CD4-positive, alpha-beta T cell treated with Interleukin-4 for 1 hour (primary cell): ENCODE data around the gene CARHSP1.
"Not testable (repeated sequence)": the region's sequence is repeated elsewhere in the genome, so short reads cannot be mapped to it uniquely, and the experiment has no call there.

Source experiments
- DNase-seq, 2 donors: peaks; one replicate each; pipeline ENCODE4 v3.0.0-alpha.2; 2020 to 2022

The CARHSP1 gene

DNA sequence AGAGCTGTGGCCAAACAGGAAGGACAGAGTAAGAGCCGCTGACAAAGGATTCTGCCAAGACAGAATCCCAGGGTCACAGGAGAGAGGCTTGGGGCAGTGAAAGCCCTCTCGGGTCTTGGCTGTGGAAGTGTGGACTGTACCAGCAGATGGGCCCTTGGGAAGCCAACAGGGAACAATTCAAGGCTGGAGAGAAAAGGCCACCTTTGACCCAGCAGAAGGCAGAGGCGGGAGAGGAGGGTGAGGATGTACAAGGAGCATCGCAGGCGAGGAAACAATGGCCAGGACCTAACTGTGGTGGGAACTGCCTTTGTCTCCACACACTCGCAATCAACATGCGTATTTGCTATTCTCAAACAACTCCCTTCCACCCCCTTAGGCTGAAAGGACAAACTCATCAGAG is 15.7 kb downstream of the CARHSP1 start:
- DNase-seq = no peak

- DNase-seq = no peak
Measured at GRCh38 chr16:8852534-8852933, 16.3 kb downstream of the CARHSP1 start.

DNA sequence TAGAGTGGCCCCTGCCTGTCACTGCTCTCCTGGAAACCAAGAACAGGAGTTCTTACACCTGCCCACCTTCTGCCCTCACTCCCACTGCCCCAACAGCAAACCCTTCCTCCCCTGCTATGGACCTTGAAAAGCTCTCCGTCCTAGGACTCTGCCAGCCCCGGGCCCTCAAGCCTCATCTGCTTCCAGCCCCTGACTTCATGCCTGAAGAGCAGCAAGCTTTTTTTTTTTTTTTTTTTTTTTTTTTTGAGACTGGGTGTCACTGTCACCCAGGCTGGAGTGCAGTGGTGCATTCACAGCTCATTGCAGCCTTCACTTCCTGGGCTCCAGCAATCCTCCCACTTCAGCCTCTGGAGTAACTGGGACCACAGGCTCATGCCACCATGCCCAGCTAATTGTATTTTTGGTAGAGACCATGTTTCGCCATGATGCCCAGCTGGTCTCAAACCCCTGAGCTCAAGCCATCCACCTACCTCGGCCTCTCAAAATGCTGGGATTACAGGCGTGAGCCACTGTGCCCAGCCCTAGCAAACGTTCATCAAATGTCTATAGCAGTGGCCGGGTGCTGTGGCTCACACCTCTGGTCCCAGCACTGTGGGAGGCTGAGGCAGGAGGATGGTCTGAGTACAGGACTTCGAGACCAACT is 16.9 kb downstream of the CARHSP1 start:
- DNase-seq = no peak

- peak in 1 of 2 donors; percentile 29 for DNase-seq
Measured at GRCh38 chr16:8850279-8850885, 18.4 kb downstream of the CARHSP1 start.

- no peak for DNase-seq
Measured at GRCh38 chr16:8849411-8850011, 19.3 kb downstream of the CARHSP1 start.

DNA sequence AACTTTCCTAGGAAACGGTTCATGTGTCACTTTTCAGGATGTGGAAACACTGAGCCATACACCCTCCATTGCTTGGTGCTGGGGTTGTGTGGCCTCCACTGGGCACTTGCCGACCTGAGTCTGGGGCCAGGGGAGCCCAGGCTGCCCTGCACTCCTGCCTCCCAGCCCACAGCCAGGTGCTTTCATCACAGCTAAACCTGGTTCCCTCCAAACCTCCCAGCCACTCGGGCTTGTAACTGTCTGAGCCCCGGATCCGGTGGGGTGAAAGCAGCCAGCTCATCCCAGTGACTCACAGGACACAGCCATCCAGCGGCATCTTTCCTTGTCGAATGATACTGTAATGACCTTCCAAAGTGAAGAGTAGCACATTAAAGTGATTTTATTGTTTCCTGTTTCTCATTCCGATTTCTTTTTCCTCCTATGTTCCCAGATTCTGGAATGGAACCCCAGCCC is 19.8 kb downstream of the CARHSP1 start:
- DNase-seq = no peak

DNA sequence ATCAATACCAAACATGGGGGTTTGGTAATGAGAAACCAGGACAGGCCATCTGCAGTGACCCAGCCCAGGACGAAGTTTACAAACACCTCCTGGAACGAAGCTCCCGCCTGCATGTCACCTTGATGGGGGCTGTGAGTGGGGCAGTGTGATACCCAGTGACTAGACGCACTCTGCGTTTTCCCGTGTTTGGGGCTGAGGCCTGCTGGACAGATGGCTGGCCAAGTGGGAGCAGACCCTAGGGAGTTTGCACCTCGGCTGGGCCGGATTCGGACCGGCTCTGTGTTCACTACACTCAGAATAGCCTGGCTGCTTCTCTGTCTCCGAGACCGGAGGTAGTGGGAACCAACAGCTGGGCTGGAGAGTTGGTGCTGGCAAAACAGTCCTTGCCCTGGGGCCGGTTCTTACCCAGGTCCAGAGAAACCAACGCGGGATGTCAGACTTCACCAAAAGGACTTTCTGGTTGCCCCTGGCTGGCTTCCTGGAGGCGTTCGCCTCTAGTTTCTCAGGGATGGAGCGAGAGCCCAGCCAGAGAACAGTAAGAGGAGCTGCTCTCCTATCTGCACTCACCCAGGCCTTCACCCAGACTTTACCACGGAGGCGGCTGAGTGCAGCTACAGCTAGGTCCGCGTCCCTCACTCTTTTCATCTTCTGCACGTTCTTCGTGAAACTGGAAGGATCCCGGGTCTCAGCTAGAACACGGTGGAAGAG is 20.4 kb downstream of the CARHSP1 start:
- no peak for DNase-seq

DNA sequence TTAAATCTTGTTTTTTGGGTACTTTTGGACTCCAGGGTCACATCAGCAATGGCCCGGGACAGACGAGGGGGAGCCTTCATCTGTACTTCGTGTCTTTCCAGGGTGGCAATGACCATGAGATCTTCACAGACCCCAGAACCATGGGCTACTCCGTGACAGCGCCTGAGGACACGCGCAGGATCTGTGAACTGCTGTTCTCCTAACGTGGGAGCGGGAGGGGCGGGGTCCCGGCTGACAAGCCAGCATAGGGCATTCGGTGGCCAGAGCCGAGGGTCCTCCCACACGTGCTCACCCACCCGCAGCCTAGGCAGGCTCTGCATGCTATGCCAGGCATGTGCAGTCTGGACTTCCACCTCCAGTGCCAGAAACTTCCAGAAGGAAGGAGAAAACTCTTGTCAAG is 21.2 kb downstream of the CARHSP1 start:
- no peak for DNase-seq

DNA sequence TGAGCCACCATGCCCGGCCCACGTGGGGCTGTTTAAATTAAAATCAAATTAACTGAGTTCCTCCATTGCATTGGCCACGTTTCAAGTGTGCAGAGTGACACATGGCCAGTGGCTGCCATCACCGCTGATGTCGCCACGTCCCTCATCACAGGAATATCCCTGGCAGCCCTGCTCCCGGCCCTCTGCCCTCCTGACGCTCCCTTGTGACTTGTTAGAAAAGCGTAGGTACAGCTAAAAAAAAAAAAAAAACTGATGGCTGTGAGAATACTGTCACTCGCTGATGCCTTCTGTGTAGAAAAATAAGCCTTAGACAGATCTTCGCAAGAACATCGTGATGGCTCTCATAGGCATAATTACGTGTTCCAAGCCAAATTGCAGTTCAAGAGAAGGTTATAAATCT is 21.7 kb downstream of the CARHSP1 start:
- DNase-seq = no peak

GRCh38 chr16:8846401-8846932 is 22.3 kb downstream of the CARHSP1 start:
- no peak for DNase-seq

- DNase-seq = no peak
Measured at GRCh38 chr16:8845699-8846298, 23.0 kb downstream of the CARHSP1 start.

- DNase-seq = not testable (repeated sequence)
Measured at GRCh38 chr16:8843296-8843695, 25.5 kb downstream of the CARHSP1 start.

GRCh38 chr16:8842016-8842415 is 26.8 kb downstream of the CARHSP1 start:
- DNase-seq = not testable (repeated sequence)

DNA sequence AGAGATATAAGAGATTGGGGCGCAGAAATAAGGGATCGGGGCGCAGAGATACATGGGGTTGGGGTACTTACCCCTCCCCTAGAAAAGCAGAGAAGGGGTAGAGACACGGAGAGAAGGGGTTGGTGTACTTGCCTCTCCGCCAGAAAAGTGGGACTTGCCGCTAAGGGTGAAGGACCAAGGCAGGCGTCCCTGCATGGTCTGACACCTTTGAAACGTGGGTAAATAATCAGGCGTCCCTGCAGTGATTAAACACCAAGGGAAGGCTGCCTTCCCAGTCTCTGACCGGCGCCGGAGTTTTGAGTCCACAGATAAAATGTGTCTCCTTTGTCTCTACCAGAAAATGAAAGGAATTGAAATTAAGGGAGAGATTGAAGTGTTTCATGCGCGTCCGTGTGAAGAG is 31.2 kb downstream of the CARHSP1 start:
- not testable (repeated sequence) for DNase-seq

GRCh38 chr16:8836797-8837196 is 32.0 kb downstream of the CARHSP1 start:
- DNase-seq = not testable (repeated sequence)

DNA sequence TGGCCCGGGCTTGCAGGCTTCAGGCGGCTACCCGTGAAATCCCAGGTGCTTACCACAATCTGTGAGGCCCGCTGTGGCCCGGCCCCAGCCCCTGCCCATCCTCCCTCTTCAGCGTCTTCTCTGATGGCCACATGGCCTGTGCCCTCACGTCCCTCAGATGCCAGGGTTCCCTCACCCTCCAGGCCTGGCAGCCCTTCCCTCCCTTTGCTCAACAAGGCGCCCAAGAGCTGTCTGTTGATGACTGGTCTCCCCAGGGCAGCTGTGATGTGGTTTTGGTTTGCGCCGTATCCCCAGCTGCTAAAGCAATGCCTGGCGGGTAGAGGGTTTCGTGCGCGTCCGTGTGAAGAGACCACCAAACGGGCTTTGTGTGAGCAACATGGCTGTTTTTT is 36.1 kb downstream of the CARHSP1 start:
- DNase-seq = no peak

DNA sequence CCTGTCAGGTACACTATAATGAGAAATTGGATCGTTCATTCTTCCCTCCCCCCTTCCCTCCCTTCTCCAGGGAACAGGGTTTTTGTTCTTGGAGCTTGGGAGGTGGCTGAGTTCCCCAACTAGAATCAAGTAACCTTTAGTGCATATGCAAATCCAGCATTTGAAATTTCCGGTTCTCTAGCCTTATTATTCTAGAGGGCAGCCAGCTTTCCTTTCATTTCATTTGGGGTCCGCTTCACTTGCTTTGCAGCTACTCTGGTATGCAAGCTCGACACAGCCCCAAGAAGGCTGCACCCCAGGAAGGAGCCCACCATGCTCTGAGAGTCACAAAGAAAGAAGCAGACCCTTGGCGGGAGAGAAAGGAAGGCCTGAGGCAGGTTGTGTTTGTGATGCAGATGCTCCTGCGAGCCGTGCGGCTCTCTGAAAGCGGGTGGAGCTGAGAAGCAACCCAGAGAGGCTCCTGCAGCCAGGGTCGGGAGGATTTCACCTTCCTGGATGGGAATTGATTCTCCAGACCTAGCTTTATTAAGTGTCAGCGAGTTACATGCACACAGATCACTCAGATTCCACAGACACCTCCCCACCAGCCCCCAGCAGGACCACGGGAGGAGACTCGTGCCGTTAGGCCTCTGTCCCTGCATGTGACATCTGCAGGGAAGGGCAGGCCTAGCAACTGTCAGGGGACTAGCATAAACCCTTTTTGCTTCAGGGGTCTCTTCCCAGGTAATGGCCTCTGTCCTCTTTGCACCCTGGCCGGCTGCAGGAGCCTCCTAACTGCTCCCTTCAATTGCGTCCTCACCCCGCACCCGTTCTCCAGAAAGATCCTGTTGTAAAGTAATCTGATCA is 36.7 kb downstream of the CARHSP1 start:
- DNase-seq = no peak

DNA sequence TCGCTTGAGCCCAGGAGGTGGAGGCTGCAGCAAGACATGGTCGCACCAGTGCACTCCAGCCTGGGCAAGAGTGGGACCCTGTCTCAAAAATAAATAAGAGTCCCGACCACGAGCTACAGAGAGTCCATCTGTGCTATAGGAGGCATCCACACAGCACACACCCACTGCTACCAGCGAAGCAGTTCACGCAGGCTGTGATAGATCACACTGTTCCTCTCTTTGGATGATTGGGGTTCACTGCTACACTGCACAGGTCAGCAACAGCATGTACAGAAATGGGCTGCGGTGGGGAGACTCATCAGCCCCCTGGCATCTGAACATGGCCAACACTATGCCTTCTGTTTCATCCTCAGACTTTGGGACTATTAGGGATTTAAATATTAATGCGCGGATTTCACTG is 37.4 kb downstream of the CARHSP1 start:
- no peak for DNase-seq

- DNase-seq = no peak
Measured at GRCh38 chr16:8828541-8829165, 40.2 kb downstream of the CARHSP1 start.

GRCh38 chr16:8826278-8826879 is 42.4 kb downstream of the CARHSP1 start:
- DNase-seq = no peak

DNA sequence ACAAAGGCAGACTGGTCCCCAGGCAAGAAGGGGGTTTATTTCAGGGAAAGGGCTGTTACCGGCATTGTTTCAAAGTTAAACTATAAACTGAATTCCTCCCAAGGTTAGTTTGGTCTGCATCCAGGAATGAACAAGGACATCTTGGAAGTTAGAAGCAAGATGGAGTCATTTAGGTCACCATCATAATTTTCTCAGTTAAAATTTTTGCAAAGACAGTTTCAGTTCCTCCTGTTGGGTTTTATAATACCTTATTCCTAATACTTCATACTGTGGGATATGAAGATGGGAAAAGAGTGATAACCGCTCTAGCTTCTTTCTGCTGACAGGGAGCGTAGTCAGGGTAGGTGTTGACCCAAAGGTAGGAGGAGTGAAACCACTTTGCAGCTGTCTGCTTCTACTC is 46.4 kb downstream of the CARHSP1 start:
- no peak for DNase-seq
